ENCODE data around the gene CACNB1. TPM values are rescaled to one million over a fixed set of nuclear protein-coding genes. Genes with fewer than 3 reads are reported as not detected.

CACNB1 gene
- total RNA-seq, 1 donor from 2014 or later, result 27.5 TPM

GRCh38 chr17:39125143-39125875, 72.2 kb downstream of the CACNB1 start:
- Histone ChIP-seq H3K4me3 (no peak overlapping the region), H3K36me3 (no peaks in the 10 kb centered on the region), H3K27ac (no peak overlapping the region), H3K27me3 (no peaks in the 10 kb centered on the region), H3K9me3 (no peaks in the 10 kb centered on the region), H3K4me1 (no peaks in the 10 kb centered on the region)
- DNase-seq (no peak), ATAC-seq (no peak)
- intact Hi-C loops (cut with DNase I), result no loop called here
- no peak for TF ChIP-seq CTCF (IDR thresholded peaks at IDR 0.05)

- Histone ChIP-seq H3K27ac (no peak overlapping the region), H3K9me3 (no peaks in the 10 kb centered on the region), H3K4me3 (no peak overlapping the region), H3K27me3 (no peaks in the 10 kb centered on the region), H3K4me1 (no peaks in the 10 kb centered on the region), H3K36me3 (no peaks in the 10 kb centered on the region)
- ATAC-seq, result no peak
- DNase-seq, result no peak
- intact Hi-C loops (cut with DNase I), result no loop called here
- TF ChIP-seq CTCF (IDR thresholded peaks at IDR 0.05), result no peak
Measured at GRCh38 chr17:39123627-39124026, 73.8 kb downstream of the CACNB1 start.

Other genes starting within 250 kb of the CACNB1 start
- not detected for gene FBXO47, start 230.3 kb downstream of the CACNB1 start, total RNA-seq
- 14.4 TPM for gene PLXDC1, start 46.0 kb downstream of the CACNB1 start, total RNA-seq
- not detected for gene ARL5C, start 31.5 kb downstream of the CACNB1 start, total RNA-seq
- 1,449 TPM for gene RPL19, start 2.6 kb upstream of the CACNB1 start, total RNA-seq
- 0.46 TPM for gene STAC2, start 28.3 kb upstream of the CACNB1 start, total RNA-seq
- 23.9 TPM for gene FBXL20, start 204.0 kb upstream of the CACNB1 start, total RNA-seq